OCI-LY1 (cell line): ENCODE data around the gene NSL1.

Experiments used
- CTCF ChIP-seq: fragments of 200-600 bp; sonication (generic), shearing (Covaris generic); IDR thresholded peaks from 2 replicates; pipeline ENCODE4 v1.5.1; 2017; ENCODE audit warnings: mild to moderate bottlenecking, antibody characterized with exemption, low read length, moderate library complexity, mixed read lengths
- EZH2 ChIP-seq: fragments of 200-600 bp; sonication (generic), shearing (Covaris generic); IDR thresholded peaks from 2 replicates; pipeline ENCODE4 v1.8.0; 2017; ENCODE audit warnings: borderline replicate concordance, mixed run types, mild to moderate bottlenecking, antibody characterized with exemption, low read length, moderate library complexity, mixed read lengths

GRCh38 chr1:212774584-212774983 is 17.0 kb downstream of the NSL1 start:
- TF ChIP-seq CTCF, result no peak
- TF ChIP-seq EZH2, result no peak
